HG02678 (cell line): ENCODE data around the gene VWA5B1.

Experiments
- ATAC-seq: cut with Tn5 transposase; IDR thresholded peaks from one replicate; pipeline ENCODE4 v1.9.1; 2021; ENCODE audit warnings: mild to moderate bottlenecking, moderate library complexity; ENCODE audit not compliant: unreplicated experiment

Gene VWA5B1

DNA sequence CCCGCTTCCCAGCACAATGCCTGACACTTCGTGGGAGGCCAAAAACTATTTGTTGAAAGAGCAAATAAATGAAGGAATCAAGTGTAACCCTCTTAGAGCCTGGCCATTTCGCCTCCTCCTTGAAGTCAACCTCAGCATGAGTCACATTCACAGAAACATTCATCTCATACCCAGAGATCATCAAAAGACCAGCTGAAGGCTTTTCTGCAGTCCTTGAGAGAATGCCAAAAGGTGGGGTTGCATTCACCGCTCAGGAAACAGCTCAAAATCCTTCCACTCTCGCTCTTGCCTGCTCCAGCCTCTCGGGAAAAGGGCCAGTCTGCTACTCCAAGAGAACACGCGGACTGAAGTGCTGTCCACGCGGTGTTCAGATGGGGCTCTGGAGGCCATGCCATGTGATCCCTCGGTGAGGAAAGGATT is 90.0 kb downstream of the VWA5B1 start:
- no peak for ATAC-seq

DNA sequence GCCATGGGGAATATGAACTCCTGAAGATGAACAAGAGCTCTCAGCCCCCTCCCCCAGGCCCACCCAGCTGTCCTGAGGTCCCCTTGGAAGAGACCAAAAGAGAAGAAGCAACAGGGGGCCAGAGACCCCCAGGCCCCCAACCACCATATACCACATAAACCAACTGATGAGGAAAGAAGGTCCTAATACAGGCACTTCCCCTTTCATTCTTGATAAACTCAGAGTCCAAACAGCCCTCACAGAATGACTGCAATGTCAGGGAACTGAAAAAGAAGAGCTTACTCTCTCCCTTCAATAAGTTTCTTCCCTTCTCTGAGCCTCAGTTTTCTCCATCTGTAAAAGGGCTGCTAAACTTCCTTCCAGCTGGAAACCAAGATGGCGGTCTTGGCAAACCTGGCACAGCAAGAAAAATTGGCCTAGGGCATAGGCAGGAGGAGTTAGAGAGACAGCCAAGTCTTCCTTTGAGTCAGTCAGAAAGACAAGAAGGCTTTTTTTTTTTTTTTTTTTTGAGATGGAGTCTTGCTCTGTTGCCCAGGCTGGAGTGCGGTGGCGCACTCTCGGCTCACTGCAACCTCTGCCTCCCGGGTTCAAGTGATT is 90.5 kb downstream of the VWA5B1 start:
- no peak for ATAC-seq

DNA sequence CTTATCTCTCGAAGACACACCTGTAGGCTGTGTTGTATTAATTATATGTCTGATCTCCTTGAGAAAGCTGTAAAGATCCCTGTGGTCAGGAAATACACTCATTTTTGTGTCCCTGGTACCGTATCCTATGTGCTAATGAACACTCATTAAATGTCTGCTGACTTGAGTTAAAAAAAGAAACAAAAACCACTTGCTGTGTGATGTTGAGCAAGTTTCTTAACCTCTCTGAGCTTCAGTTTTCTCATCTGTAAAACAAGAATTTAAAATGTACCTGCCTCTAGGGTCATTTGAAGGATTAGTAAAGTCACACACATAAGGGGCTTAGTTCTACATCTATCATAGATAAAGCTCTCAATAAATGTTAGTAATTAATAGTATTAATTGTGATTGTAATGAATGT is 91.3 kb downstream of the VWA5B1 start:
- ATAC-seq, result no peak

DNA sequence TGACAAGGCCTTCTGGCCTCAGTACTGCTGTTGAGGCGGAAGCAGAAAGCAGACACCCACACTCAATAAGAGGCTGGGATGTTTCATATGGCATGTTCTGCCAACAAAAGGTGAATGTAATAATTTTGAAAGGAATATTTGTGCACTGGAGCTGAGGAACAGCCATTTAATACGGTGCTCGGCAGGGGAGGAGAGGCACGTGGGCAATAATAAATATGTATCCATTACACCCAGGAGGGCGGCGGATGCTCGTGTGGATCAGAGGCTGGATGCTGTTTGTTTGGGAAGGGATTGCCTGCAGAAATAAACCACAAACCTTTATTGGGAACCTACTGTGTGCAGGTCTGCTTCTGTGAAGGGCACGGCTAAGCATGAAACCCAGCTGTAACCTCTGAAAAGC is 92.0 kb downstream of the VWA5B1 start:
- ATAC-seq, result no peak

DNA sequence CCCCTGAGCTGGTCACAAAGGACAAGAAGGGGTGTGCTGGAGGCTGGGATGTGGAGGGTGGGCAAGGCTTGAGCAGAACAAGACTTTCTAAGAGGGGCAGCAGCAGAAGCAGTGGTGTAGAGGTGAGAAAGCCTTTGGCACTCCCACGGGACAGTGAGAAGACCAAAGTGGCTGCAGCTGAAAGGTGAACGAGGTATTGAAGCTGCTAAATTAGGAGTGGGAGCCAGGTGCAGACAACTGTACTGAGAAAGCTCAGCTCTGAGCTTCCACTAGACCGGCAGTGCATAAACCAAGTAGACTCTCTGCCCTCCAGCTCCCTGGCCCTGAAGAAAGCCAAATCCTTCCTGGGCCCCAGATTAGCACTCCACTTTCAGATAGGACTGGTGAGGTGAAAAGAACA is 93.0 kb downstream of the VWA5B1 start:
- ATAC-seq, result no peak

- no peak for ATAC-seq
These were observed 95.0 kb downstream of the VWA5B1 start for GRCh38 chr1:20385630-20386029.

- ATAC-seq, result no peak
These were observed 95.8 kb downstream of the VWA5B1 start for GRCh38 chr1:20386323-20387081.

DNA sequence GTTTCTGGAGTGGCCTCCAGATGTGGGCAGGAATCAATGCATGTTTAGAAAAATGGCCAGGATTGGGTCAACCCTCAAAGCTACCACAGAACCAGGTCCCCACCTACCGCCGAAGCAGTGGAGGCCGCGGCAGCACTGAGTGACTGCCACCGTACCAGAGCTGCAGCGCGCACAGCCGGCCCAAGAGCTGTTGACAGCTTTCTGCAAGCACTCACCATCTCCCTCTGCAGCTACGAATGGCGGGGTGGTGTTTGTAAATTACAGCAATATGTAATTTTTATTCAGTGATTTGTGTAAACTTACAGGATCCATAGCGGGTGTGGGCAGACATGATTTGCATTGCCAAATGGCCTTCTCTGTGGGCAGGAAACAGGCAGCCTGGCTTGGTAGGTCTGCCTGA is 98.9 kb downstream of the VWA5B1 start:
- ATAC-seq, result no peak

GRCh38 chr1:20390589-20391331 is 100.1 kb downstream of the VWA5B1 start:
- ATAC-seq, result no peak

GRCh38 chr1:20395255-20395654 is 104.6 kb downstream of the VWA5B1 start:
- ATAC-seq, result no peak

DNA sequence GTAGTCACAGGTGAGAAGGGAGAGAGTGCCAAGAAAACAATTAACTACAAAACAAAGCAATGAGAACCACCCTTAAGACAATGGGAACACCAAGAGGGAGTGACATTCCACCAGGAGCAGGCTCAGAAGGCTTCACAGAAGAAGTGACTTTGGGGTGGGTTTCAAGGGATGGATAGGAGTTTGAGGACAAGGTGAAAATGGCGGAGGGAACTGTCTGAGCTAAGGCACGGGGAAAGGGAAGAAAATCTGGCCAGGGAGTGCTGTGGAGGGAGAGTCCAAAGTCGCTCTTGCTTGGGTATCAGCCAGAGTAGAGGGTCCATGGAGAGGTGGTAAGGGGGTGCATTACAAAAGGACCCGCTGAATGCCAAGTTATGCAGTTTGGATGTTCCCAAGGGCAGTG is 108.1 kb downstream of the VWA5B1 start:
- ATAC-seq, result no peak

DNA sequence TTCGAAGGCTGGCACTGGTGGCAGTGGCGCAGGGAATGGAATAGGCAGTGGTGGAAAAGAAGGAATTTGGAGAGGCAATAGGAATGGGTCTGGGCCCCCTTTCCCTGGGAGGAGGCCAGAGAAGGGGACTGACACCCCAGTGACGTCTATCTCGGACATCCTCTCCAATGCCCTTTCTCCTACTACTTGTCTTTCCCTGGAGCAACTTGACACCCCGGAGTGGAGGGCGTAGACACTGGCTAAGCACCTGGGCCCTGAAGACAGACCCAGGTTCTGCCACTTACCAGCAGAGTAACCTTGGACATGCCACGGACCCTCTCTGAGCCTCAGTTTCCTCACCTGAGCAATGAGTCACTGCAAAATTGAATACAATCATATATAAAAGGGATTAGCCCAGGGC is 108.5 kb downstream of the VWA5B1 start:
- ATAC-seq, result no peak

GRCh38 chr1:20399606-20400180 is 109.0 kb downstream of the VWA5B1 start:
- ATAC-seq, result no peak

GRCh38 chr1:20400341-20401177 is 109.9 kb downstream of the VWA5B1 start:
- no peak for ATAC-seq

DNA sequence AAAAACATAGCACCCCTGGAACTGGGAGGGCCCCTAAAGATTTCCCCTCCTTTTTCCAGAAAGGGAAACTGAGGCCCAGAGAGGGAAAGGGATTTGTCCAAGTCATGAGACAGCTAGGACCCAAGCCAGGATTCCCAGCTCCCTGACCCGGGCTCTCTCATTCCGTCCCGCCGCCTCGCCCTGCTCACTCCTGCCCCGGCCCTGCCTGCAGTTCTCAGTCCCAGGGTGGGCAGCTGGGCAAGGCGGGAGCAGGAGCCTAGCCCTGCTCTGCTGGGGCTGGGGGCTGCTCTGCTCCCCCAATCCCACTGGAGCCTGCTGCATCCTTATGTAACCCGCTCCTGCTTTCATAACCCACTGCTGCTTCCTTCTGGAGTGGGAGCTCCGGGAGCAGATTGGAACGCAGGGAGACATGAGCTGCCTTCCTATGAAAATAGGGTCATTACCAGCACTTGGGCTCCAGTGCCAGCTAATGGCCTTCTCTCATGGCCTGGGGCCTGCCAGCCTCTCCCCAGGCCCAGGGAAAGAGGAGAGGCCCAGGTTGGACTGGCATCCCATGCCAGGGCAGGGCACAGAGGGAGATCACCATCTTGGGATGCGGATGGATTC is 110.8 kb downstream of the VWA5B1 start:
- no peak for ATAC-seq

DNA sequence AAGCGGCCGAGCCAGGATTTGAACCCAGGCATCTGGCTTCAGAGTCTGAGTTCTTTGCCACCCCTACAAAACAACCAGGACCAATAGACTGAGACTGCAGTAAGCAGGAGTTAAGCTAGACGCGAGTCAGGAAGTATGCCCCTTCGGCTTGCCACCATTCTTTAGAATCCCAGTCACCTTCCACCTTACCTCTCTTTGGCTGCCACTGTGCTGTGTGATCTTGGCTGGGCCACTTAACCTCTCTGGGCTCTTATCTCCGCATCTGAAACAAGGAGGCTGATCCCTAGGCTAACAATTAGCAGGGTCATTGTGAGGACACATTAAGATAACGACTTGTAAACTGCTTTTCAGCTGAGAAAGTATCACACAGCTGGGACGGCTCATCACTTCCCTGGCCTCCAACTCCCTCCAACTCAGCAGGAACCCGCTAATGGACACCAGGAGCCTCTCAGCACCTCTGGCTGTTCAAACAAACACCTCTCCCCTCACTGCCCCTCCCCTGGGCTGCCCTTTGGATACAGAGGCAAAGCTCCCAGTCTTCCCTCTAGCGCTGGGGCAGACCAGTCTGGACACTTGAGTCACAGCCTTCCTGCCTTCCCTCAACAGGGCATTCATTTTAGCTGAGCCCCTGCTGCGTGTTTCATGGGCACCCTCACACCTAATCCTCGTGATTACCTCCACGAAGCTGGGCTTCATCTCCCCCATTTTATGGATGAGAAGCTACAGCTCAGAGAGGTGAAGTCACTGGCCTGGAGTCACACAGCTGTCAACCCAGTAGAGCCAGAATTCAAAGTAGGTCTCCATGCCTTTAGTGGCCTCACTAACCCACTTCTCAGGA is 112.1 kb downstream of the VWA5B1 start:
- no peak for ATAC-seq

DNA sequence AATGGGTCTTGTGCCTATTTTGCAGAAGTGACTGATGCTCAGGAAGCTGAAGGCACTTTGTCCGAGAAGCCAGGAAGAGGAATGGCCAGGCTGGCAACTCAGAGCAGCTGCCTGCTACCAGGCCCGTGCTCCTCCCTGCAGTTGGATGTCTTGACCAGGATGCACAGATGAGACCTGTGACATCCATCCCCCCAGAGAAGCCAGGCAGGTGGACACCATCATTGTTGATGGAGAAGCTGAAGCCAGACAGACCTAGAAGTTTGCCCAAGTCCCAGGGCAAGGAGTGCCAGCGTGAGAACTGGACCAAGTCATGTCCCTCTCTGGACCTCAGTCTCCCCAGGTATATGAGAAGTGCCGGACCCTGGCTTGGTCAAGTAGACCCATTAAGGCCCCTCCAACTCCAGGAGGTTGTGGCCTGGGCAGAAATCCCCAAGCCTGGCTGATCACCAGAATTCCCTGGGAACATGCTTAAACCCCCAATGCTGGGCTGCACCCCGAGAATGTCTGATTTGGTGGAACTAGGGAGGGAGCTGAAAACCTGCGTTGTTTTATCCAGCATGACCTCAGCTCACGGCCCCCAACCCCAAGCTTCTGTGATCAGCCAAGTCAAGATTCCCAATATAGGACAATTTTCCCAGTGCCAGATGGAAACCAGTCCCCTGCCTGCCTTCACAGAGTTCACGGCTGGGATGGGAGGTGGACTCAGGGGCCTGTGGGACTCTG is 112.9 kb downstream of the VWA5B1 start:
- no peak for ATAC-seq

DNA sequence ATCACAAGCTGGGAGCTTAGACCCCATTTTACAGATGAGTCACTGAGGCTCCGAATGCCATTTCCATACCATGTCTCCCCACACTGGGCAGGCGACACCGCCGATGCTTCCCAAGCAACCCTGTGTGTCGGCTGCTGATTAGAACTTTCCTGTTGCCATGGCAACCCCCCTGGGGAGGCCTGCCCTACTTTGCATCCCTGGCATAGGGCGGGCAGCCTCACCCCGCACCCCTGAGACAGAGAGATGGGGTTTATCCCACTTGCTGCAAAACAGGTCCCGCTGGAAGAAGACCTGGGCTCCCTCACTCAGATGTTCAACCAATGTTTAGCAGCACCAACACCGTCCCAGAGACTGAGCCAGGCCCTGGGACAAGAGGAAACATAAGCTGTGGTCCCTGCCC is 113.8 kb downstream of the VWA5B1 start:
- ATAC-seq, result no peak
